Measurements from ENCODE around the gene SNX4. TPM values are rescaled to one million over a fixed set of nuclear protein-coding genes. Genes with fewer than 3 reads are reported as not detected.
A peak's percentile ranks its signal among the peaks of the same experiment; 100 is the strongest.
"Not testable (repeated sequence)": the region's sequence is repeated elsewhere in the genome, so short reads cannot be mapped to it uniquely, and the experiment has no call there.

The SNX4 gene
- 72.5 and 73.8 TPM in 2 replicates for total RNA-seq (2014; rRNA removed; shearing (Covaris generic))

DNA sequence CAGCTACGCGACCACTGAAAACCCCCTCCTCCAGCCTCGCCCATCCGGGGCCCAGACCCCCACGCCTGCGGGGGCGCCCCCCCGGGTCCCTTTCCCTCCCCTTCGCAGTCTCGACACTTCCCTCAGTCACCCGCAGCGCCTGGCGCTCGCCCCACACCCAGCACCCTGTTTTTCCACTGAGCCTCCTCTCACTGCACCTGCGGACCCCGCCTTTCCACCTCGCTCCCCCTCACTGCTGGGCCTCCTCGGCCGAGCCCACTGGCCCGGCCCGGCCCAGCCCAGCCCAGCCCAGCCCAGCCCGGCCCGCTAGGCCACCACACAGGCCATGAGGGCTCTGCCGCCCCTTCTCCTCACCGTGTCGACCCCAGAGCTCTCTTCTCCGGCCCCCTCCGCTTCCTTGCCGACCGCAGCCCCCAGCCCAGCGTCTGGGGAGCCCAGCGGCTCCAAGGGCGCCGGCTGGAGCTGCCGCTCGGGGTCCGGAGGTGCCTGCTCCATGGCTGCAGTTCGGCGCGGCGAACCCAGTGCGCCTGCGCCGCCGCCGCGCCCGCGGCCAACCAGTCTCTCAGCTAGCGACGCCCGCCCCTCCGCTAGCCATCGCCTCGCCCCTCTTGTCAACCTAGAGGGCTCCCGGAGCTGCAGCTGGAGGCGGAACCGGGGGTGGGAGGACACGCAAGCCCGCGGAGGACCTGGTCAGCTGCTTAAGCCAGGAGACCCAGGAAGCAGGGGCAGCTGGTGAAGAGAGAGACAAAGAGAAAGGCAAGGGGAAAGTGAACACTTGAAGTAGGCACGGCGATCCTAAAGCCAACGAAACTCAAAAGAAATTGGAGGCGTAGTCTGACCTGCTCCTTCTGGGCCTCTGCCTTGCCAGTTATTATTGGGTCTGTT, at the start of gene SNX4:
Gene SNX4 (minus strand): TSS at position 525 of the 885 bp plus-strand sequence. CDS start 30 bp downstream, at position 495.
- peak; percentile 96 for DNase-seq (ENCODE audit: low read depth)

DNA sequence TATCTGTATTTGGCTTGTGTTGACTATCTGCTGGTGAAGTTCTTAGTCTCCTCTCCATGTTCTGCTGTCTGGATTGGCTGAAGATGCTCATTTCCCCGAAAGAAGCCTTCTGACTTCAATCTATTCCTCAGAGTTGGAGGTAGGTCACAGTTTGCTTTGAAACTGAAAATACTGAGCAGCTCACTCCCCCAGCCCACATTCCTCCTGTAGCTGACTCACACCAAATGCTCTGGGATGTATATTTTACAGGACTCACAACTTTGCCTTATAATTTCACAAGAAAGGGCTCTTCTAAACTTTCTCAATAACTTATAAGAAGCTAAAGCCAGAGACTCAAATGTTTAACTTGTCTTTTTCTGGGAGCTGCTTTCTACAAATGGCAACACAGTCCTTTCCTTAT, 36.3 kb upstream of the SNX4 start:
- no peak for DNase-seq (ENCODE audit: low read depth)

DNA sequence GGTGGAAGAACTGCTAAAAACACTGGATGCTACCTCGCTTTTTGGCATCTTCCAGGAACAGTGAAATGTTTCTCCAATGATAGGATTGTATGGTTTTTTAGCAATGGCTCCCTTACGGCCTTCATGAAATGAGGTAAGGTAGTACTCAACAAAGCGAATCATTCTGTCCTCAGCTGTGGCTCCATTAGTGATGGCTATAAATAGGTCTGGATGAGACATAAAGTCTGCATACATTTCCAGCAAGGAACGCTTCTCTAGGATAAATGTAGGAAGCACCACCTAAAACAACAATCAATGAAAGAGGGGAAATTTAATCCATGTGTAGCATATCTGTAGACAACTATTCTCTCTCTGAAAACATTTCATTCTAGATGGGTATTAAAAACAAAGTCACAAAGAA, 32.4 kb upstream of the SNX4 start:
- DNase-seq (ENCODE audit: low read depth): no peak

DNA sequence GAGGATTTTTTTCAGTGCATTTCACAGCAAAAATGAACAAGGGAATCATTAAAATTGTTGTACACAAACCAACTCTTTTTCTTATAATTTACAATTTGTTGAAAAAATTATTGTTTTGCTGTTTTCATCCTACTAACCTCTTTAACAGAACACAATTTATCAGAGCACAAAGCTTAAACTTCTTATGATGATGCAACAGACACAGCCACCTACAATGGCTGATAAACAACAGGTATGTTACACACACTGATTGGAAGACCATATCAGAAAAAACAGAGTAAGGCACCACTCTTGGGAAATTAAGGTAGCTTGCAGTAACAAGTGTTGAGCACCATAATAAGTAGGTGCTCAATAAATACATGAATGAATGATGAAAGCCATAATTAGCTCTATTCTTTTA, 8.9 kb upstream of the SNX4 start:
- DNase-seq (ENCODE audit: low read depth): no peak

DNA sequence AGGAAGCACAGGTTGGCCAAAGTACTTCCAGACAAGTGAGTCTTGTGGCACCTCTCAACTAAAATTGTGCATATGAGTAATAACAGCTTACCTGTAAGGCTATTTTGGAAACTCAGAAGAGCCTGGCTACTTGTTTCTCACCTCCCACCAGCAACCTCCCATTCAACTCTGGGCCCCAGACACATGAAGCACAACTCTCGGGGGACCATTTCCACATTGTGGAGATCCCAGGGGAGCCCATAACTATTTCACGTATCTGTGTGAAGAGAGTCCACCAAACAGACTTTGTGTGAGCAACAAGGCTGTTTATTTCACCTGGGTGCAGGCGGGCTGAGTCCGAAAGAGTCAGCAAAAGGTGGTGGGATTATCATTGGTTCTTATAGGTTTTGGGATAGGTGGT, 5.2 kb upstream of the SNX4 start:
- DNase-seq (ENCODE audit: low read depth): no peak

DNA sequence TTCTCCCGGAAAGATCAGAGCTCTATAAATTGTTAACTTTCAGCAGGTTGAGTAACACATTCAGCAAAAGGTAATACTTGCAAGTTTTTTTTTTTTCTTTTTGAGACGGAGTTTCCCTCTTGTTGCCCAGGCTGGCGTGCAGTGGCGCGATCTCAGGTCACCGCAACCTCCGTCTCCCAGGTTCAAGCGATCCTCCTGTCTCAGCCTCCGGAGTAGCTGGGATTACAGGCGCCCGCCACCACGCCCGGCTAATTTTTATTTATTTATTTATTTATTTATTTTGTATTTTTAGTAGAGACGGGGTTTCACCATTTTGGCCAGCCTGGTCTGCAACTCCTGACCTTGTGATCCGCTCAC, 539 bp upstream of the SNX4 start:
- DNase-seq (ENCODE audit: low read depth): not testable (repeated sequence)

DNA sequence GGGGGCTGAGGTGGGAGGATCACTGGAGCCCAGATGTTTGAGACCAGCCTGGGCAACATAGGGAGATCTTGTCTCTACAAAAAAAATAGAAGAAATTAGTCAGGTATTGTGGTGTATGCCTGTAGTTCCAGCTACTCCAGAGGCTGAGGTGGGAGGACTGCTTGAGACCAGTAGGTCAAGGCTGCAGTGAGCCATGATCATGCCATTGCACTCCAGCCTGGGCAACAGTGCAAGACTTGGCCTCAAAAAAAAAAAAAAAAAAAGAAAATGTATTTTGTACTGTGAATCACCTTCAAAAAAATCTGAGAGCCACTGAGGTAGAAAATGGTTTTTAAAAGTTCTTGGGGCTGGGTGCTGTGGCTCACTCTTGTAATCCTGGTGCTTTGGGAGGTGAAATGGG, 4.6 kb downstream of the SNX4 start:
- DNase-seq (ENCODE audit: low read depth): no peak

DNA sequence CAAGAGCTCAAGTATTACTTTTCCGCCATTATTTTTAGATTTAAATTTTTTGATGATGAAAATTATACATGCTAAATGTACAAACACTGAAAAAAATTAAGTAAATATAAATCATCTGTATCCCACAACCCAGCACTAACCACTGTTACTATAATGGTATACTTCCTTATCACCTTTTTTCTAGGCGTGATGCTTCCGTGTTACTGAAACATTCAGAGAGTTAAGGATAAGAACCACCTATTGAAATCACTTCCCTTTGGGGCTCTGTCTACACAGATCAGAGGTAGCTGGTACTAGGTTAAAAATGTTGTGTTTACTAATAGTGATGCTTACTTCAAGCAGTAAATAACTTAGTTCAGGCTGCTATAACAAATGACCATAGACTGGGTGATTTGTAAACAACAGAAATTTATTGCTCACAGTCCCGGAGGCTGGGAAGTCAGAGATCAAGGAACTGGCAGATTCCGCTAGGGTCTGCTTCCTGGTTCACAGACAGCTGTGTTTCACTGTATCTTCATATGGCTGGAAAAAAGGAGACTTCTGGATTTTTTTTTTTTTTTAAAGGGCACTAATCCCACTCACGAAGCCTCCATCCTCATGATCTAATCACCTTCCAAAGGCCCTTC, 6.4 kb downstream of the SNX4 start:
- DNase-seq (ENCODE audit: low read depth): no peak

DNA sequence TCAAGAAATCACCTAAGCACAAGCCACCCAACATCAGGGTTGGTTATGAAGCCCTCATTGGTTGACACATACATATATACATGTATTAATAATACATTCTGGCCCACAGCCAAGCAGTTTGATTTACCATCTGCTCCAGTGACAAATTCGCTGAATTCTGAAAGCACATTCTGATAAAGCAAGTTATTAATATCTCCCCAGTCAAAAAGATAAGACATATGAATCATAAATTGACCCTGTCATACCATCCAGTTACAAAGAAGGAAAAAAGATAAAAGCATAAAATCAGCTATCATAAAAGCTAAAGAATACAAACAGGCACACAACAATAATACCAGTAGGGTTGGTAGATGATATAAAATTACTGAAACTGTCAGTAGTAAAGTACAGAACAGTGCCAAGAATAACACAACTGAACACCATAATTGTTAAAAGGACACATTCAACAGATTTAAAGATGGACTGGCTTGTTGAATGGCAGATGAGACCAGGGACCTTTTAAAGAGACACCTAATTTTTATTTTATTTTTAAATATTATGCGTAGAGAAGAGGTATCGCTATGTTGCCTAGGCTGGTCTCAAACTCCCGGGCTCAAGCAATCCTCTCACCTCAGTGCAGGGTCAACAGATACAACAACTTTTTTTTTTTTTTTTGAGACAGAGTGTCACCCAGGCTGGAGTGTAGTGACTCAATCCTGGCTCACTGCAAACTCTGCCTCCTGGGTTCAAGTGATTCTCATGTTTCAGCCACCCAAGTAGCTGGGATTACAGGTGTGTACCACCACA, 7.7 kb downstream of the SNX4 start:
- DNase-seq (ENCODE audit: low read depth): peak; percentile 28

DNA sequence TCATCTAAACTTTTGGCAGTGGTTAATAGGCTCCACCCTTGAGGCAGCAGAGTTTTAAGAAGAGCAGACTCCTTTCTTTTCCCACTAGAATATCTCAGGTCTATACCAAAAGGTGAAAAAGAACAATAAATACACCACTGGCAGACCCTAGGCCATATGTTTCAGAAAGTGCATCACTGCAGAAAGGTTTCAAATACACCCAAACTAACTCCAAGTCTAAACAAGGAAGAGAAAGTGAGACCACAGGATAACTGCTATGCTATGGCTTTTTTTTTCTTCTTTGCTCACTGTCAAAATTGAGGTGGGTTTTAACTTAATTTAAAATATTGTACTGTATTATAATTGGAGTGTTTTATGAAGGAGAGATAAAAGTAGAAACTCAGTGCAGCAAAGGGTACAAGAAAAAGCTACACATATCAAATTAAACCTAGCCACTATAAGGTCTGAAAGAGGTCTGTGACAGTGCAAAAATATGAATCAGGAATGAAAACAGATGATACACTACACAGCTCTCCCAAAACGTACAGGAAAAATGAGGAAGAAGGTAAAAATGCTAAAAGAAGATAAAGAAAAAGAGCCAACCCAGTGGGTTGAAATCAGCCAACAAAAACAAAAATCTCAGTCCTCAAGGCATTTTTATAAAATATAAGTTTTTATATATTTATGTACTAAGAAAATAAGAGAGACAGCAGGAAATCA, 8.4 kb downstream of the SNX4 start:
- no peak for DNase-seq (ENCODE audit: low read depth)

DNA sequence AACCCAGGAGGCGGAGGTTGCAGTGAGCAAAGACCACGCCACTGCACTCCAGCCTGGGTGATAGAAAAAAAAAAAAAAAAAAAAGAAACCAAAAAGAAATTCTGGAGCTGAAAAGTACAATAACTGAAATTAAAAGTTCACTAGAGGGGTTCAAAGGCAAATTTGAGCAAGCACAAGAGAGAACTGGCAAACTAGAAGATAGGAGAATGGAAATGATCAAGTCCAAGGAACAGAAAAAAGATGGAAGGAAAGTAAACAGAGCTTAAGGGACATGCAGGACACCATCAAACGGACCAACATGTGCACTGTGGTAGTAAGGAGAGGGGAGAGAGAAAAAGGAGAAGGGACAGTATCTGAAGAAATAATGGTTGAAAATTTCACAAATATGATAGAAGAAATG, 12.9 kb downstream of the SNX4 start:
- DNase-seq (ENCODE audit: low read depth): no peak

DNA sequence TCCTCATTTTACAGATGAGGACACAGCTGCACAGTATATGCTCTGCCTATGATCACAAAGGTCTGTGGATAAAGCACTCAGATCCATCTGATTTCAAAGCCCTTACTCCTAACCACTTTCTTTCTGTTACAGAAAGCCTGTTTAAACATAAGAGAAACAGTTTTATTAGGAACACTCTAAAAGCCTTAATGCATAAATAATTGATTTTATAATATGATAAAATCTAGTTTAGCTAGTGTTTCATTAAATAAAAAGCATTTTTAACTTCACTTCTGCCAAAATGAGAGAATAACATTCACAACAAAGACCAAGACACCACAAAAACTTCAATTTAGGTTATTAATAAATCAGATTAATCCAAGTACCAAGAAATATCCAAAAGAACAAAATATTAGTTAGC, 21.4 kb downstream of the SNX4 start:
- DNase-seq (ENCODE audit: low read depth): no peak

DNA sequence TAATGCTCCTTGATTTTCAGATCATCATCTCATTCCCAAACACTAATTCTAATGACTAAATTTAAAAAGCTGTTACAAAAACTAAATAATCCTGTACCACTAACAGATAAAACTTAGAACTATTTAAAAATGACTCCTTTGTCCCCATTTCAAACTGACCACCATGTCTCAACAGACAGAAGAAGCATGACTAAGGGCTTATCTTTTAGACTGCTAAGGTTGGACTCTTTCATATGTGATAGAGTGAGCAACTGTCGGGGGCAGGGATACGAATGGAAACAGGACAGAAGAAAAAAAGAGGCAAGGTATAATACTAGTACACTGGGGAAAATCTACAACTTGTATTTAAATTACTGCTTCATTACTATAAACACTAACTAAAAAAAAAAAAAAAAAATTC, 23.3 kb downstream of the SNX4 start:
- DNase-seq (ENCODE audit: low read depth): no peak

DNA sequence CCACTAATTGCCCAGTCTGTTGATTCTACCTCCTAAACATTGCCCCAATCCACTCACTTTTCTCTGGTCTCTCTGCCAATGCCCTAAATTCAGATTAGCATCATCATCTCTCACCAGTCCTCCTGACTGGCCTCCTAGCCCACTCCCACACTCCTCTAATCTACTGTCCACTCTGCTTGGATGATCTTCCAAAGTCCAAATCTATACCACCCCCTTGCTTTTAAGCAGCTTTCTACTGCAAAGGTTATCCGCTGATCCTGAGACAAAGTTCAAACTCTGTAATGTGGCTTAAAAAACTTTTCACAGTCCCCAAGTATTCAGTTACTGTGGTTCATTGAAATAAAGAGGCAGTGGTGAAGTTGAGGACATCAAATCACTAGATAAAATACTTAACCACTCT, 37.6 kb downstream of the SNX4 start:
- DNase-seq (ENCODE audit: low read depth): no peak

DNA sequence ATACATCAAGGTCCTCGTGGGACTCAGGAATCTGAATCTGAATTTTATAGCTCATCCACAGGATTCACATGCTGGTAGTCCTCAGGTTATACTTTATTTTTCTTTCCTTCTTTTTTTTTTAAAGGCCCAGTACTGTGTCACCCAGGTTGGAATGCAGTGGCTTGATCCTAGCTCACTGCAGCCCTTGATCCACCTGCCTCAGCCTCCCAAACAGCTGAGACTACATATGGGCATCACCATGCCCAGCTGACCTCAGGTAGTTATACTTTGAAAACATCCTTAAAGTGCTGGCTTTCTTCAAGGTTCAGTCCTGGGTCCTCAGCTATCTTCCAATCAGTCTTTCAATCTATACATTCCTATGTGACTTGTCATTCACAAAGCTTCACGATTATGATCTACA, 38.2 kb downstream of the SNX4 start:
- DNase-seq (ENCODE audit: low read depth): no peak

DNA sequence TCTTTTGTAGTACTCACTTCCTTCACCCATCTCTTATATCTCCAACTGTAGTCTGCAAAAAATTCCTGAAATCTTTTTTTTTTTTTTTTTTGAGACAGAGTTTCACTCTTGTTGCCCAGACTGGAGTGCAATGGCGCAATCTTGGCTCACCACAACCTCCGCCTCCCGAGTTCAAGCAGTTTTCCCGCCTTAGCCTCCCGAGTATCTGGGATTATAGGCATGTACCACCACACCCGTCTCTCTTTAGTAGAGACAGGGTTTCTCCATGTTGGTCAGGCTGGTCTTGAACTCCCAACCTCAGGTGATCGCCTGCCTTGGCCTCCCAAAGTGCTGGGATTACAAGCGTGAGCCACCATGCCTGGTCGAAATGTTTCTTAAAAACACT, 38.6 kb downstream of the SNX4 start:
- DNase-seq (ENCODE audit: low read depth): not testable (repeated sequence)

DNA sequence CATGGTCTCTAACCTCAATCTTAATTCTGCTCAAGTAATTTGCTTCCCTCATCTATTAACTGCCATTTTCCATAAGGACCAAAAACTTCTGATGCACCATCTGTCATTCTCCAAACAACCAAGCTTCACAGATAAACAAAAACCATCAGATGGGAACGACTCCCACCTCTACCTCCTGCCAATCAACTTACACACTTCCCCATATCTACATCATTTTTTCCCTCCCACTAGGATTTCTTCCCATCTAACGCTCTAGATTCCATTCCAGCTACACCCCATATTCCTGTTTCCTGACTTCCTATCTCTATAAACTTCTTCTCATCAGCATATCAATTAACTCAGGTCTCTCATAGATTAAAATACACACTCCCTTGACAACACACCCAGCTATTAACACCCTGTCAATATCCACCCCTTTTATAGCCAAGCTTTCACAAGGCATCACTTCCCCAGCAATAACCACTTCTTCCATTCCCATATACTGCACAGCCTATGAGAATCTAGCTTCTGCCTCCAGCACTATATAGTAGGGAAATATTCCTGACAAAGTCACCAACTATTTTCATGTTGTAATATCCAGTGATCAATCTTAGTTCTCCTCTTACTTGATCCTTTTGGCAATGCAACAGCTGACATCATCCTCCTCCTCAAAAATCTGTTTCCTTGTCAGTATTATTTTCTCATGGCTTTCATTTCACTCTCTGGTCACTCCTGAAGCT, 39.2 kb downstream of the SNX4 start:
- no peak for DNase-seq (ENCODE audit: low read depth)

DNA sequence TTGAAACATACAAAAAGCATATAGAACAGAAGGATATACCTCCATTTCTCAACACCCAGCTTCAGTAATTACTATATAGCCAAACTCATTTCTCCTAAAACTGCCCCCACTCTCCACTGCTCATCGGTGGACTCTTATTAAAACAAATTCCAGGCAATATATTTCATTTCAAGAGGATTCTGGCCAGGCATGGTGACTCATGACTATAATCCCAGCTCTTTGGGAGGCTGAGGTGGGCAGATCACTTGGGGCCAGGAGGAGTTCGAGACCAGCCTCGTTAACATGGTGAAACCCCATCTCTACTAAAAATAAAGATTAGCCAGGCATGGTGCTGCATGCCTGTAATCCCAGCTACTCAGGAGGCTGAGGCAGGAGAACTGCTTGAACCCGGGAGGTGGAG, 40.9 kb downstream of the SNX4 start:
- DNase-seq (ENCODE audit: low read depth): no peak

DNA sequence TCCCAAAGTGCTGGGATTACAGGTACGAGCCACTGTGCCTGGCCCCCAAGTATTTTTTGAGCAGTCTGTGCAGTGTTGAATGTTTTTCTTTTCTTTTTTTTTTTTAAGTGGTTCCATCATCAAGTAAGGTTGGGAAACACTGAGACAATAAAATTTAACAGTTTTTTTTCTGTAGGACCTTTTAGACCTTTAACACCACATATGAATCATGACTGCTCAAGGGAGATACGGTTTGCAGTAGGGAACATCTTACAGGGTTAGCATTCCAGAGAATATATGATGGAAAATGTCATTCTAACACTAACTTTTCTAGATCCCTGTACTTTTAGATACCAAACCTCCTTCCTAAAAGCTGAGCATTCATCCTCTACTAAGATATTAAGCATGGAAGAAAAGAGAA, 41.7 kb downstream of the SNX4 start:
- DNase-seq (ENCODE audit: low read depth): no peak

DNA sequence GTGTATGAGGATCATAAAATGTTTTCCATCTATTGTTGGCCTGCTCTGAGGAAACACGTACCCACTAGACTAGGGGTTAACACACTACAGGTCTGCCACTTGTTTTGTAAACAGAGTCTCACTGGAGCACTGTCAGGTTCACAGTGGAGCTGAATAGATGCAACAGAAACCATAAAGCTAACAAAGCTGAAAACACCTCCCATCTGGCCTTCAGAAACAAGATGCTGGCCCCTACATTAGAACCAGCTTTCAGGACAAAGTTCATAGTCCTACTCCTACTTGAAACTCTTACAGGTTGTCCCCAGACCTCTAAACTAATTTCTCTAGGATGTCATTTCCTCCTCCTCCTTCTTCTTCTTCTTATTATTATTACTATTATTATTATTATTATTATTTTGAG, 42.3 kb downstream of the SNX4 start:
- DNase-seq (ENCODE audit: low read depth): no peak

DNA sequence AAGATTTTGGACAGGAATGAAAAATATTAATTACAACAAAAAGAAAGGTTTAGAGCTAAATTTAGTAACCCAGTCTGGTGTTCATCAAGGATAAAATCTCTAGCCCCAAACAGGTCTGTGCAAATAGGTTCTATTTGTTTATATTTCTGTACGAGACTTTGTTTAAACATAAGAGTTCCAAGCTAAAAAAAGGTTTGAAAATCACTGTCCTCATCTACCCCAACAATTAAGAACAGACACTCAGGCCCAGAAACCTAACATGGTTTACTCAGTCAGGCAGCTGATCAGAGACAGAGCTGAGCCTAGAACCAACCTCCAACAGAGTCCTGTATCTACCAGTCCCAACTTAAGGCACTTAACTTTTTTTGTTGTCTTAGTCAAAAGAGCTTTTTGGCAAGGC, 49.3 kb downstream of the SNX4 start:
- no peak for DNase-seq (ENCODE audit: low read depth)

All from Daoy (cell line).